ENCODE results near the gene AMIGO1.
A peak's percentile ranks its signal among the peaks of the same experiment; 100 is the strongest.

DNA sequence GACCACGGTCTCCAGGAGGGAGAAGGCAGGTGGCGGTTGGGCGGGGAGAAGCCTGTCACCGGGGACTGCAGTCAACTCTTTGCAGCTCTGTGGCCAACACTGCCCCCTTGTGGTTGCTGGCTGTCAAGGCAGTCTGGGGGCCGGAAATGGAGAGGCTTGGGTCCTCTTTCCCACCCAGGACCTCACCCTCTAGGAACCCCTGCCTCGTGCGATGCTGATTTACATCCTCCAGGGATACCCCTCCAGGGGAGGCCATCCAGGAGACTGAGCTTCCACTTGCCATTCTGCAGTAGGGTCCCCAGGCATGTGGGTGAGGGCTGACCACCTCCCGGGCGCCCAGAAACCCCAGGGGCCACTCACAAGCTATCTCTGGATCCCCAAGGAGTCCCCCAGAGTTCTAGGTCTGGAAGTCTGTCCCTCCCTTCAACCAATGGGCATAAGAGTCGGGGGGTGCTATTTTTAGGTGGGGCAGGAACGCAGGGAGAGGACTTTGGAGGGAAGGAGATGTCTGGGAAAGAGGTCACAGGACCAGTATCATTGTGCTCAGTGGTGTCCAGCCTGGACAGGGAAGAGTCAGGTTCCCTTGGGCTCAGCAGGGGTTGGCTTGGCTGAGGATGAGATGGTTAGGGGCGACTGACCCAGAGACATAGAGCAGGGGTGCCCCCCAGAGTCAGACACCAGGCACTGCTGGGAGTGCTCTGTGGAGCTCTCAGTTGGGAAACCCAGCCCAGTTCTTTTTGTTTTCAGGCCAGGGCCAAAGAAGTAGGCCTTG is 23.0 kb upstream of the AMIGO1 start:
- TF ChIP-seq, protein P1, sequence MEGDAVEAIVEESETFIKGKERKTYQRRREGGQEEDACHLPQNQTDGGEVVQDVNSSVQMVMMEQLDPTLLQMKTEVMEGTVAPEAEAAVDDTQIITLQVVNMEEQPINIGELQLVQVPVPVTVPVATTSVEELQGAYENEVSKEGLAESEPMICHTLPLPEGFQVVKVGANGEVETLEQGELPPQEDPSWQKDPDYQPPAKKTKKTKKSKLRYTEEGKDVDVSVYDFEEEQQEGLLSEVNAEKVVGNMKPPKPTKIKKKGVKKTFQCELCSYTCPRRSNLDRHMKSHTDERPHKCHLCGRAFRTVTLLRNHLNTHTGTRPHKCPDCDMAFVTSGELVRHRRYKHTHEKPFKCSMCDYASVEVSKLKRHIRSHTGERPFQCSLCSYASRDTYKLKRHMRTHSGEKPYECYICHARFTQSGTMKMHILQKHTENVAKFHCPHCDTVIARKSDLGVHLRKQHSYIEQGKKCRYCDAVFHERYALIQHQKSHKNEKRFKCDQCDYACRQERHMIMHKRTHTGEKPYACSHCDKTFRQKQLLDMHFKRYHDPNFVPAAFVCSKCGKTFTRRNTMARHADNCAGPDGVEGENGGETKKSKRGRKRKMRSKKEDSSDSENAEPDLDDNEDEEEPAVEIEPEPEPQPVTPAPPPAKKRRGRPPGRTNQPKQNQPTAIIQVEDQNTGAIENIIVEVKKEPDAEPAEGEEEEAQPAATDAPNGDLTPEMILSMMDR (IDR thresholded peaks at IDR 0.05; ENCODE audit: insufficient read depth, low read length, poor library complexity, severe bottlenecking): peak; percentile 66
- no peak for TF ChIP-seq EZH2phosphoT487 (conservative IDR thresholded peaks at IDR 0.05; ENCODE audit: low read length)
